ENCODE measurements around the gene CLN3.
"Not testable (repeated sequence)": the region's sequence is repeated elsewhere in the genome, so short reads cannot be mapped to it uniquely, and the experiment has no call there.

CLN3 gene

DNA sequence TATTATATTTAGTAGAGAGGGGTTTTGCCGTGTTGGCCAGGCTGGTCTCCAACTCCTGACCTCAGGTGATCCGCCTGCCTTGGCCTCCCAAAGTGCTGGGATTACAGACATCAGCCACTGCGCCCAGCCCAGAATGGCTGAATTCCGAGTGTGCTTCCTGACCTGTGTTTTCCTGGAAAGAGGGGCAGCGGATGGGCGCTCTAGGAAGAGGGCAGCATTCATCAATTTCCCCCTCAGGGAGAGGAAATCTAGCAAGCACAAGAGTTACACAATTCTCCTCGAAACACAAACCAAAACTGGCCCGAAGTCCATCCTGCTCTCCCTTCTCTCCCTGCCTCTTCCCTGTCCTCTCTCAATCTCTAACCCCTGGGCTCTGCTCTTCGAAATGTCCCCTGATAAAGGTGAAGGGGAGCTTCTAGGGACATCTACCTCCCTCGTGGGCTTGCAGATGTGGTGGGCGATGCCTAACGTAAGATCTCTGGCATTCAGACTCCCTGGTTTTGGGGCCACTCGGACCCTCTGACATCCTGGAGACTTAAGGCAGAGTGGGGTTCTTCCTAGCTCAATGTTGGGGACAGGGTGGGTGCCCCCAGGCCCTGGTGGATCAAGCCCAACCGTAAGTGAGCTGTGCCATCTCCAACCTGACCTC, 13.7 kb upstream of the CLN3 start:
- H3K9me3 Mint-ChIP-seq = no peaks in the 10 kb centered on the region

DNA sequence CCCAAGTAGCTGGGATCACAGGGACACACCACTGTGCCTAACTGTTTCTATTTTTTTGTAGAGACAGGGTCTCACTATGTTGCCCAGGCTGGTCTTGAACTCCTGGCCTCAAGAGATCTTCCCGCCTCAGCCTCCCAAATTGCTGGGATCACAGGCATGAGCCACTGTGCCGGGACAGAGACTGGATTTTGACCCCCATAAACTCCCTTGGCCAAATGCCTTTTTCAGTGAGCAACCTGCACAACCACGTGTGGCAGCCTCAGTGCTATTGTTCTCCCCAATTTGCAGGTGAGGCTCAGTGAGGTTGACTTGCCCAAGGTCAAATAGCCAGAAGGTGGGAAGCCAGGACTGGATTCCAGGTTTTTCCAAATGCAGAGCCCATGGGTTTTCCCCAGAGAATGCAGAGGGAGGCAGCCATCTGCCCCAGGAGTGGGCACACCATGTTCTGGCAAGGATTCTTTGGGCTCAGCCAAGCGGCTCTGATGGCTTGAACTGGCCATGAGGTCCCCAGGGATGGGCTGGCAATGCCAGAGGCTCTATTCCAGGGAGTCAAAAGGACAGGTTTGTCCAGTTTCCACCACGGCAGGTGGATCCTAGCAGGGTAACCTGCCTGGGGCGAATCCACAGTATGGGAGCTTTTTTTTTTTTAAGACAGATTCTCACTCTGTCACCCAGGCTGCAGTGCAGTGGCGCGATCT, 13.0 kb upstream of the CLN3 start:
- TF ChIP-seq, protein P1, sequence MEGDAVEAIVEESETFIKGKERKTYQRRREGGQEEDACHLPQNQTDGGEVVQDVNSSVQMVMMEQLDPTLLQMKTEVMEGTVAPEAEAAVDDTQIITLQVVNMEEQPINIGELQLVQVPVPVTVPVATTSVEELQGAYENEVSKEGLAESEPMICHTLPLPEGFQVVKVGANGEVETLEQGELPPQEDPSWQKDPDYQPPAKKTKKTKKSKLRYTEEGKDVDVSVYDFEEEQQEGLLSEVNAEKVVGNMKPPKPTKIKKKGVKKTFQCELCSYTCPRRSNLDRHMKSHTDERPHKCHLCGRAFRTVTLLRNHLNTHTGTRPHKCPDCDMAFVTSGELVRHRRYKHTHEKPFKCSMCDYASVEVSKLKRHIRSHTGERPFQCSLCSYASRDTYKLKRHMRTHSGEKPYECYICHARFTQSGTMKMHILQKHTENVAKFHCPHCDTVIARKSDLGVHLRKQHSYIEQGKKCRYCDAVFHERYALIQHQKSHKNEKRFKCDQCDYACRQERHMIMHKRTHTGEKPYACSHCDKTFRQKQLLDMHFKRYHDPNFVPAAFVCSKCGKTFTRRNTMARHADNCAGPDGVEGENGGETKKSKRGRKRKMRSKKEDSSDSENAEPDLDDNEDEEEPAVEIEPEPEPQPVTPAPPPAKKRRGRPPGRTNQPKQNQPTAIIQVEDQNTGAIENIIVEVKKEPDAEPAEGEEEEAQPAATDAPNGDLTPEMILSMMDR (IDR thresholded peaks at IDR 0.05) = no peak

More for the DNA sequence above, 13.7 kb upstream of the CLN3 start:
- Mint-ChIP-seq H3K4me1 (no peaks in the 10 kb centered on the region), H3K27ac (peak overlapping the region; percentile 76), H3K4me3 (no peak overlapping the region), H3K36me3 (ENCODE audit: low read depth) (no peaks in the 10 kb centered on the region), H3K27me3 (ENCODE audit: low read depth, poor library complexity) (peaks cover 23% of the 10 kb centered on the region)
- TF ChIP-seq, protein P1 (IDR thresholded peaks at IDR 0.05) = no peak
- DNase-seq = no peak

DNA sequence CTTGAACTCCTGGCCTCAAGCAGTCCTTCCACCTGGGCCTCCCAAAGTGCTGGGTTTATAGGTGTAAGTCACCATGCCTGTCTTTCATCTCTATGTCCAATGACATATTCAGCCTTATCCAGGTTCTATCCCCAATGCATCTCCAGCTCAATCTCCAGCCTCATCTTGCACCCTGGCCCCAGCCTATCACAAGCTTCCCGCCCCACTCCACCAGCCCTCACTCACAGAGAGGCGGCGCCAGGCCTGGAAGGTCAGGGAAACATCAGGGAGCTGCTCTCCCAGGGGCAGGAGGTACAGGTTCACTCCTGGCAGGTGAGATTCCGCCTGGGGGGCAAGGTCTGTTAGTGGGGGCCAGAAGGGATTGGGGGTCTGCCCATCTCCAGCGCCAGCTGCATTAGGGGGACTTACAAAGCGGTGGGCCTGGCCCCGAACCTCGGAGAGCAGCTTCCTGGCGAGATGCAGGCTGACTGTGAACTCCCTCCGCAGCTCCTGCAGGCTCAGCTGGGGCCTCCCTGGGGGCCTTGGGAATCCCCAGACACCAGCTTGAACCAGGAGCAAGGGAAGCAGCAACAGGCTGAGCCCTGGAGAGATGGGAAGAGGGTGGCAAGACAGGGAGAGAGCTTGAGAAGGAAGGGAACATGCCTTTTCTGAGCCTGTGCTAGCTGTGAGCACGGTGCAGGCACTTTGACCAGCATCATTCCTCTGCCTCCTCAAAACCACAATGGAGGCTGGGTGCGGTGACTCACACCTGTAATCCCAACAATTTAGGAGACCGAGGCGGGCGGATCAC, 11.8 kb upstream of the CLN3 start:
- Mint-ChIP-seq H3K36me3 (ENCODE audit: low read depth) (no peaks in the 10 kb centered on the region), H3K4me3 (no peak overlapping the region), H3K9me3 (no peaks in the 10 kb centered on the region), H3K27me3 (ENCODE audit: low read depth, poor library complexity) (peaks cover 24% of the 10 kb centered on the region), H3K27ac (no peak overlapping the region), H3K4me1 (peaks cover 5% of the 10 kb centered on the region)
- DNase-seq = no peak
- TF ChIP-seq, protein P1 (IDR thresholded peaks at IDR 0.05) = no peak

More for the DNA sequence above, 13.0 kb upstream of the CLN3 start:
- Mint-ChIP-seq H3K9me3 (no peaks in the 10 kb centered on the region), H3K4me3 (no peak overlapping the region), H3K4me1 (peaks cover 3% of the 10 kb centered on the region), H3K36me3 (ENCODE audit: low read depth) (no peaks in the 10 kb centered on the region), H3K27me3 (ENCODE audit: low read depth, poor library complexity) (peaks cover 24% of the 10 kb centered on the region), H3K27ac (no peak overlapping the region)
- DNase-seq = no peak

- Mint-ChIP-seq H3K4me1 (peaks cover 5% of the 10 kb centered on the region), H3K27ac (no peak overlapping the region), H3K27me3 (ENCODE audit: low read depth, poor library complexity) (peaks cover 28% of the 10 kb centered on the region), H3K4me3 (no peak overlapping the region), H3K36me3 (ENCODE audit: low read depth) (no peaks in the 10 kb centered on the region), H3K9me3 (no peaks in the 10 kb centered on the region)
- TF ChIP-seq, protein P1 (IDR thresholded peaks at IDR 0.05) = no peak
- no peak for DNase-seq
Observed at GRCh38 chr16:28502290-28502689, 10.4 kb upstream of the CLN3 start.

- Mint-ChIP-seq H3K36me3 (ENCODE audit: low read depth) (no peaks in the 10 kb centered on the region), H3K27me3 (ENCODE audit: low read depth, poor library complexity) (peaks cover 26% of the 10 kb centered on the region), H3K4me1 (peaks cover 12% of the 10 kb centered on the region), H3K27ac (no peak overlapping the region), H3K9me3 (no peaks in the 10 kb centered on the region), H3K4me3 (no peak overlapping the region)
- TF ChIP-seq, protein P1 (IDR thresholded peaks at IDR 0.05) = no peak
- DNase-seq = no peak
Observed at GRCh38 chr16:28501258-28502232, 9.7 kb upstream of the CLN3 start.

DNA sequence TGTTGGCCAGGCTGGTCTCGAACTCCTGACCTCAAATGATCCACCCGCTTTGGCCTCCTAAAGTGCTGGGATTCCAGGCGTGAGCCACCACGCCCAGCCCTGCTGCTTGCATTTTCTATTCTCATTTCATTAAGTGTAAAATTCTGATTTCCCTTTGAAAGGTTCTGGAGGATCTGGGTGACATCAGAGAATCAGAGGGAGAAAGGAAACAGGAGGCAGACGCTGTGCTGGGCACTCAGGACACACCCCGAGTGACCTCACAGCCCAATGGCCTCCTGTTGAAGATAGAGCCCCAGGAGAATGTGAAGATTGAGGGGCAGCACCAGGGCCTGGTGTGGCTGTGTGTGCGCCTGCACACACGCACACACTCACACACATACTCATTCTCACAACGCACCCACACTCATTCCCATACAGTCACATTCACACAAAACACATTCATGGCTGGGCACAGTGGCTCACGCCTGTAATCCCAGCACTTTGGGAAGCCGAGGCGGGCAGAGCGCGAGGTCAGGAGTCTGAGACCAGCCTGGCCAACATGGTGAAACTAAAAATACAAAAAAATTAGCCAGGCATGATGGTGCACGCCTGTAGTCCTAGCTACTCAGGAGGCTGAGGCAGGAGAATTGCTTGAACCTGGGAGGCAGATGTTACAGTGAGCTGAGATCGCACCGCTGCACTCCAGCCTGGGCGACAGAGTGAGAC, 8.8 kb upstream of the CLN3 start:
- DNase-seq; H3K36me3 Mint-ChIP-seq (ENCODE audit: low read depth); H3K4me3 Mint-ChIP-seq; H3K9me3 Mint-ChIP-seq; H3K27ac Mint-ChIP-seq: not testable (repeated sequence)
- peaks cover 33% of the 10 kb centered on the region for H3K27me3 Mint-ChIP-seq (ENCODE audit: low read depth, poor library complexity)
- H3K4me1 Mint-ChIP-seq = peaks cover 18% of the 10 kb centered on the region
